HG02798 (cell line): ENCODE data around the gene DAB2IP.

Source experiments
- ATAC-seq: cut with Tn5 transposase; IDR thresholded peaks from one replicate; pipeline ENCODE4 v1.9.1; 2021; ENCODE audit warnings: mild to moderate bottlenecking; ENCODE audit not compliant: unreplicated experiment, poor library complexity

Gene DAB2IP

DNA sequence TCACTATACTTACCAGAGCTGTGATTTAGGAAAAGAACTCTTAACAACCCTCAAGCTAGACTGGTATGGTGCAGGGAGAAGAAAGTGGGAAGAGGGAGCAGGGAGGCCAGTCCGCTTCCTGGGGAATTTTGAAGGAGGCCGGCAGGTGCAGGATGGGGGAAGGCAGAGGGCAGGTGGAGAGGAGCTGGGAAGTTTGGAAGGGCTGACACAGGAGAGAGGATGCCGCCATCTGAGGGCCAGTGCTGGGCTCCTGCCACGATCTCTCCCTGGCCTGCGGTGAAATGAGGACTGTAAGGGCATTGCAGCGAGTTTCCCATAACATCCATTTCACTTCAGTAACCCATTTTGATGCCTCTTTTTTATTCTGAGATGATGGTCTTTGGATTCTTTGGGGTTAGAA is 8.9 kb downstream of the DAB2IP start:
- no peak for ATAC-seq

DNA sequence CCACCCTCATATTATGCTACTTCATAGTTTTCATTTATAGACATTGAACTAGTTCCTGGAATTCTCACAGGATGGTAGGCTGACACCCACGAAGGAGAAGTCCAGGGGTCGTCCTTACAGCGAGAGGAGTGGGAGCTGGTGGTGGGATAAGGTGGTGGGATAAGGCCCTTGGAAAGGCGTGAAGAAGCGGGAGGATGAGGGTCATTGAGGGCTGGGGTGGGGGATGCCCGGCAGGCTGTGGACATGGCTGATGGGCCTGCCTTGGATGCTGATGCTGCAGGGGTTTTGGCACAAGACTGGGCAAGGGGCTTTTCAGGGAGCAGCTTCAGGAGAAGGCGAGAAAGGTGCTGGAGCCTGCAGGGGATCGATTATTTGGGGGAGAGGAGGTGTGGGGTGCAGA is 9.4 kb downstream of the DAB2IP start:
- ATAC-seq: no peak

DNA sequence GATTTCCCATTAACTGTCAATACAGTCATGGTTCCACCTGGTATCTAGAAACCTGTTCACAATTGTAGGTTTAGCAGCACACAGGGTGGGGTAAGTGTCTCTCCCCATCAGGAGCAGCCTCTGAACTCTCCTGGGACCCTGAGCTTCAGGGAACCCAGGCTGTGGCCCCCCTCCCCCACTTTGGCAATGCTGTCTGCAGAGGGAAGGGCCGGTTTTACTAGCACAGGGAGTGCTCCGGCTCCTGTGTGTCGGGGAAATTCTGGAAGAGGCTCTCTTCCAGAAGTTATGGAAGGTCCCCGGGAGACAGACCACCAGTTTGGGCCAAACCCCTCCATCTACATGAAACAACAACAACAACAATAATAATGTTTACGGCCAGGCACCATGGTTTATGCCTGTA is 9.9 kb downstream of the DAB2IP start:
- ATAC-seq: no peak

DNA sequence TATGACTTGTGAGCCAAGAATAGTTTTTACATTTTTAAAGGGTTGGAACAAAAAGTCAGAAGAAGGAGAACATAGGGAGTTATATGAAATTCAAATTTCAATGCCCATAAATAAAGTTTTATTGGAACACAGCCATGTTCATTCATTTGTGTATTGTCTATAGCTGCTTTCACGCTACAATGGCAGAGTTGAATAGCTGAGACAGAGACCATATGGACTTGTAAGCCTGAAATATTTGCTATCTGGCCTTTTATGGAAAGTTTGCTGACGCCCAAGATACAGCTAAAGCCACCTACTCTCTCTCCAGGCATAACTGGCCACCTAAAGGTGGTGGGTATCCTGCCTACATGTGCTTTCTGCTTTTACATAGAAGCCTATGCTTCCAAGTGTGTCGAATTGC is 10.9 kb downstream of the DAB2IP start:
- no peak for ATAC-seq

DNA sequence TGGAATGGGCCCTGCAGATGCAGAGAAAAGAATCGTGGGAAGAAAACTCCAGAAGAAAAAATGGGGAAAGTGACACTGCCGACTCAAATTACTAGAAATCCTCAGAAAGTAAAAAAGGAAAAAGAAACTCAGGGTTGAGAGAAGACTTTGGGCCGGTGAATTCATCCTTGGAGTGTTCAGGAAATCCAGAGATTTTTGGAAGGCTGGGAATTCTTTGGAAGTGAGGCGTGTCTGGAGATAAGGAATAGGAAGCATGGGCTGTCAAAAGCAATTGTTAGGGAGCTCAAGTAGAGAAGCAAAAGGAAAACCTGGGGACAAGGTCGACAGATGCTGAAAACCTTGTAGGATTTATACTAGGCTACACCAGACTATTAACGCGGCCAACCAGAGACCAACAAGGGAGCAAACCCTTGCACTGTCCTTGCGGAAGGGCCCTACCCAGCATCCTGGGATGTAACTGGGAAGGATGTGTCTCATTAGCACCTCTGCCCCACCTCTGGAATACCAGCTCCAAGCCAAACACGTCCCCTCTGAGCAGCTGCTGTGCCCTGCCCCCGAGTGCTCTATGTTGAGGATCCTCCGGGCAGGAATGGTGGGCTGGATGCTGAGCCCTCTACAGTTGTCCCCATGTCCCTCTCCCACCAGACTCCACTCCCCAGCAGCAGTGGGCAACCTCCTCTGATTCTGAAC is 11.6 kb downstream of the DAB2IP start:
- ATAC-seq: no peak

DNA sequence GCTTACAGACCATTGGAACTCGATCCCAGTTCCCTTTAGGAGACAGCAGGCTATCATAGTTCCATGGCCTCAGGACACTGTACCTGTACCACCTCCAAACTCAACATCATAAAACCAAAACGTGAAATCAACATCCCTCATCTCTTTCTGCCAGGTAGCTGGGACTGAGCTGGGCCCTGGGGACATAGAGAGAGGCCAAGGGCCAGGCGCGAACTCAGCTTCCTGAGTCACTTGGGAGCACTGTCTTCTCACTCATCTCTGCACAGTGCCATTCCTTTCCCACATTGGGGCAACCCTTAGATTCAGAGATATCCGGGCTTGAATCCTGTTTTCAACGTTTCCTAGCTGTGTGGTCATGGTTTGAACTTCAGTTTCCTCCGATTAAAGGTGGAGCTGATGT is 12.2 kb downstream of the DAB2IP start:
- no peak for ATAC-seq

DNA sequence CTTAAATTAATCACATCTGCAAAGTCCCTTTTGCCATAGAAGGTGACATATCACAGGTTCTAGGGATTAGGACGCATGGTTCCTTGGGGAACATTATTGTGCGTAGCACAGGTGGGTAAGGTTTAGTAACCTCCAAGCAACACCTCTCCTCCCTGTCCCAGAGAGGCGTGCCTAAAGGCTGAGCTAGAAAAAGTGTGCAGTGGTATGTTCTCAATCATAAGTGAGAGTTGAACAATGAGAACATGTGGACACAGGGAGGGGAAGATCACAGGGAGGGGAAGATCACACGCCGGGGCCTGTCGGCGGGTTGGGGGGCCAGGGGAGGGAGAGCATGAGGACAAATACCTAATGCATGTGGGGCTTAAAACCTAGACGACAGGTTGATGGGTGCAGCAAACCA is 14.9 kb downstream of the DAB2IP start:
- ATAC-seq: no peak

DNA sequence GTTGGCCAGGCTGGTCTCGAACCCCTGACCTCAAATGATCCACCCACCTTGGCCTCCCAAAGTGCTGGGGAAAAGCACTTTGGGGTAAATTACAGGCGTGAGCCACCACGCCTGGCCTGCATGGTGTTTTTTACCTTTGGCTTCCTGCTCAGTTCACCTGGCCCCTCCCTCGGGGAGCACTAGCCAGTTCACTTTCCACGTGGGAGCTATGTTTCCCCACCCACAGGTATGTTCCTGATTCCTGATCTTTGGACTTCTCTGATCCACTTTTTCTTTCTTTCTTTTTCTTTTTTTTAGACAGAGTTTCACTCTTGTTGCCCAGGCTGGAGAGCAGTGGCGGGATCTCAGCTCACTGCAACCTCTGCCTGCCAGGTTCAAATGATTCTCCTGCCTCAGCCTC is 15.8 kb downstream of the DAB2IP start:
- ATAC-seq: no peak

DNA sequence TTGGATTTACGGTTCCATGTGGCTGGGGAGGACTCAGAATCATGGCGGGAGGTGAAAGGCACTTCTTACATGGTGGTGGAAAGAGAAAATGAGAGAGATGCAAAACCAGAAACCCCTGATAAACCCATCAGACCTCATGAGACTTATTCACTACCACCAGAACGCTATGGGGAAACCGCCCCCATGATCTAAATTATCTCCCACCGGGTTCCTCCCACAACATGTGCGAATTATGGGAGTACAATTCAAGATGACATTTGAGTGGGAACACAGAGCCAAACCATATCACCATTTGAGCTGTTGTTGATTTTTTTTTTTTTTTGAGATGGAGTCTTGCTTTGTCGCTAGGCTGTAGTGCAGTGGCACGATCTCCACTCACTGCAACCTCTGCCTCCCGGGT is 16.5 kb downstream of the DAB2IP start:
- no peak for ATAC-seq

DNA sequence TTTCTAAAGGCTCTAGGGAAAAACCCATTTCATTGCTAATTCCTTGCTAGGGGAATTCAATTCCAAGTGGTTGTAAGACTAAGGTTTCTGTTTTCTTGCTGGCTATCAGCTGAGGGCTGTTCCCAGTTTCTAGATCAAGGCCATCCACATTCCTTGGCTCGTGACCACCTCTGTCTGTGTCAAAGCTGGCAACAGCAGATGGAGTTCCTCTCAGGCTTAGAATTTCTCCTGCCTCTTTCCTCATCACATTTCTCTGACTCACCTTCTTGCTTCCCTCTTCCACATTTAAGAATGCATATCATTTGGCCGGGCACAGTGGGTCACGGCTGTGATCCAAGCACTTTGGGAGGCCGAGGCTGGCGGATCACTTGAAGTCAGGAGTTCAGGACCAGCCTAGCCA is 19.0 kb downstream of the DAB2IP start:
- no peak for ATAC-seq

DNA sequence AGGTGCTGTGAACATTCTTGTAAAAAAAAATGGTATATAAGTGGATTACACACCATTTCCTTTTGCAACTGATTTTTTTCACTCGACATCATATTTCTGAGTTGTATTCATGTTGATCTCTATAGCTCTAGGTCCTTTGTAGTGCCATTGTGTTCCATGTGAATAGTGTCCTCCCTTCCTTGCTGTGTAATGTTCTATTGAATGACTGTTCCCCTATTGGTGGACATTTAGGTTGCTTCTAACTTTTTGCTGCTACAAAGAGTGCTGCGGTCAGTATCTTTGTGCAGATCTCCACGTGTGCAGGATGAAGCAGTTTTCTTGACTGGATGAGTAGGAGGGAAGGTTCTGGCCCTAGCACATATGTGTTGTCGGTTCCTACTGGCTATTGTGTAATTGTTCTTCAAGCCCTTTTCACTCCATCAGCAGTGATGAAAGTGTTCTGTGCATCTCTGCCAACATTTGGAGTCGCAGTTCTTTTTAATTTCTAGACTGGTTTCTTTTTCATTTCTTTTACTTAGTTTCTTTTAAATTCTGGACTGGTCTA is 20.2 kb downstream of the DAB2IP start:
- no peak for ATAC-seq

DNA sequence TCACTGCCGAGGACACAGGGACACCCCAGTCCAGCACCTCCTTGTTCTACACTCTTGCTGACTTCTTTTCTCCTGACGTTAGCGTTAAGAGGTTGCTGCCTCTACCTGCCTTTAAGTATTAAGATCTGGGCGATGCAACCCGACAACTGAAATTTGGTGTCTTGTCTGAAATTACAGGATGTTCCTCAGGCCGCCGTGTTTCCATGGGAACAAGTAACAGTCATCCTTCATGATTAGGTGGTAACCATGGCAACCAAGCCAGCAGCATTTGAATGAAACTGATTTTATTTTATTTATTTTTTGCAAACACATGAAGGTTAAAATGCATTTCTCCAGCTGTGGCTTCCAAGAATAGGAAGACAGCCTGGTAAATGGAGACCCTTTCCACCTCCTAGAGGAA is 20.8 kb downstream of the DAB2IP start:
- ATAC-seq: no peak

DNA sequence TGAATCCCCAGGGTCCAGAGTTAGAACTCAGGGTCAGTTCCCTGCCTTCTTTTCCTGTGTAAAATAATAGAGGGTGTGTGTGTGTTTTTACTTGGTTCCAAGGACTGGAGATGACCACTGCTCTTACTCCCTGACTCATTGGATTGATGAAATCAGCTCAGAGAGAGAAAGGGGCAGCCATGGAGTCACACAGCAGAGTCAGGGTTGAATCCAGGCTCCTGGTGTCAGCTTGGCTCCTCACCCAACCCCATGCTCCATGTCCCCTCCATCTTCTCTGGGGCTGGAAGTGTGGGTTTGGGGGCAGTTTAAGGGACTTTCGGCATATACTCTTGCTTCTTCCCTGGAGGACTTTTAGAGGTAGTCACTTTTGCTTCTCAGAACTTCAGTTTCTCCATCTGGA is 21.6 kb downstream of the DAB2IP start:
- no peak for ATAC-seq

DNA sequence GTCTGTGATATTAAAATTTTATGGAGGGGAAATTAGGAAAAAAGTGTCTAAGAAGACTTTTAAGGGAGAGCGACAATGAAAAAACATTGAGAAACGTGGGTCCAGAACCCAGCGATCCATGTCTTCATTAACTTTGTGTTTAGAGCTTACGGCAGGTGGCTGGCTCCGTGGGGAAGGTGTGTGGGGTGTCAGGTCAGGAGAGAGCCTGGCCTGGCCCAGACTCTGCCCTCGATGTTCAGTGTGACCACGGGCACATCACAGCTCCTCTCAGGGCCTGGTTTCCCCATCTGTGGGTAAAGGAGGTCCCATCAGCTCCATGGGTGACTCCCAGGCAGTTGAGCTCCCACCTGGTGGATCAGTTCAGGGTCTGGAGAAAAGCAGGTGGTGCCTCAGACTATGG is 22.1 kb downstream of the DAB2IP start:
- ATAC-seq: no peak

DNA sequence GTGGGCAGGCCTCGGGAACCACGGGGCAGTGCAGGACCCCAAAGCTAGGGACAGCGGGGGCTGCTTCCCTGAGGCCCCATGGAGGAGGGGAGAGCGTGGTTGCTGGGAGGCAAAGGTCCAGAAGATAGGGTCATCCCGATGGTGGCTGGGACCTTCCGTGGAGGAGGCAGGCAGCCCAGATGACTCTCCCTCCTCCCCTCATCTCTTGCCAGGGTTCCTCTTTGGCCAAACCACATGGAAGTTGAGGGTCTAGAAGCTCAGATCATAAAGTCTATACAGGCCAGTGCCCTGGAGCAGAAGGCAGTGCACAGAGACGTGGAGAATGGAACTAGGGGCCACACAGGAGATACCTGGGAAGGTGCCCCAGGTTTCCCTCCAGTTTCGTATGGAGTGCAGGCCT is 22.6 kb downstream of the DAB2IP start:
- no peak for ATAC-seq

DNA sequence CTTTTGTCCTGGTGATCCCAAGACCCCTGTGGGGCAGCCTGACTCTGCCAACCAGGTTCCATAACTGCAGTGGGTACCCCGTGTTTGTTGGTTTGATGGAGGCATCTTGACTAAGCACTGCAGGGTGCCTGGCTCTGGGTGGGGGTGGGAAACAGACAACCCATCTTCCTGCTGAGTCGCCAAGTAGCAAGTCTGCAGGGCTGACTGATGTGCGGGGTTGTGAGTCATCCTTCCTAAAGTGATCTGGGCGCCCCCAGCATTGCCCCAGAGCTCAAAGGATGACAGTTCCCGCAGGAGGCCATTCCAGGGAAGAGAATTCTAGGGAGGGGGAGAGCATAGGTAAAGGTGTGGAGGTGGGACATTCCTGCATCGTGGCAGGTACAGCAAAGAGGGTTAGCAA is 23.5 kb downstream of the DAB2IP start:
- ATAC-seq: no peak

DNA sequence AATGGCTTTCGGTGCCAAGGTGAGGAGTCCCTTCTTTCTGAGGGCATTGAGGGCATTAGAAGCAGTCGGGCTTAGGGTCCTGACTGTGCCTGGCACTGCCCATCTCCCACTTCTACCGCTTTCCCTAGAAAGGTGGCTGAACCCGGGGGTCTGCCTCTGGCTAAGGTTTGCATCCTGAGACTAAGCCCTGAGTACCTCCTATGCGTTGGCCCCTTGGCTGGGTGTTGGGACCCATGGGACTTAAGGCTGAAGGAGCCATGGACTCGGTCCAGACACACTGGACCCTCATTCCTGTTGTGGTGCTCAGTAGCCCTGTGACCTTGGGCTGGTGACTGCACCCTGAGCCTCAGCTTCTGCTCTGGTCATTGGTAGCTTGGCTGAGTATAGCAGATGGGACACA is 23.9 kb downstream of the DAB2IP start:
- no peak for ATAC-seq

DNA sequence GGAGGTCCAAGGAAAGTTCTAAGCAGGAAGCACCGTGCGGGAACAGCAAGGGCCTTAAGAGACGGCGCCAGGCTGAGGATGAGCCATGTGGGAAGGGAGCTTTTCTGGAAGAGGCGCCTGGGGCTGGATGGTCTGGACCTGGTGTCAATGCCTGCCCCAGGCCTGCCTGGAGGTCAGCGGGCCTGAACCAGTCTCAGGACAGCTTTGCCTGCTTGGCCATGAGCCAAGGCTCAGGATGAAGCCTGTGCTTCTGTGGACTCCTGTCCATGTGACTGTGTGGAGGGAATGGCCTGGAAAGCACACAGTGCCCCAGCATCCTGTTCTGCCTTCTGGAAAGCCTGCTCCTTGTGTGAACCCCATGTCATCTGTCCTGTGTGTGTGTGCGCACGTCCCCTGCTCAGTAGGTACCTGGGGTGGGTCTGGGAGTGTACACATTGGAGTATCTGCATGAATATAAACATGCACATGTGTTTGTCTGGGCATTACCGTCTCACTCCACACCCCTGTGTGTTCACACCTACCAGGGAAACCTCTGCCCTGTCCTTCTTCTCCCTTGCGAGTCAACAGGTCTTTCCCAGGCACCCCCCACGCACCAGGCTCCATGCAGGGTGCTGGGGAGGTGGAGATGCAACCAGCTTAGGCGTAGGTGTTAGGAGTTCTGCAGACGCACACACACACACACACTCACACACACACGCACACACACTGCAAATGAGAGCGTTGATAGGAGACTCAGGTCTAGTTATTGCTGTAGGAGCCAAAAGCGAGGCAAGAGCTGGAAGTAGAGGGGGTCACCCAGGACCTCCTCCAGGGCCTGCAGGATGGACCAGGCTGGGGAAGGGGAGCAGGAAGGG is 24.8 kb downstream of the DAB2IP start:
- no peak for ATAC-seq

DNA sequence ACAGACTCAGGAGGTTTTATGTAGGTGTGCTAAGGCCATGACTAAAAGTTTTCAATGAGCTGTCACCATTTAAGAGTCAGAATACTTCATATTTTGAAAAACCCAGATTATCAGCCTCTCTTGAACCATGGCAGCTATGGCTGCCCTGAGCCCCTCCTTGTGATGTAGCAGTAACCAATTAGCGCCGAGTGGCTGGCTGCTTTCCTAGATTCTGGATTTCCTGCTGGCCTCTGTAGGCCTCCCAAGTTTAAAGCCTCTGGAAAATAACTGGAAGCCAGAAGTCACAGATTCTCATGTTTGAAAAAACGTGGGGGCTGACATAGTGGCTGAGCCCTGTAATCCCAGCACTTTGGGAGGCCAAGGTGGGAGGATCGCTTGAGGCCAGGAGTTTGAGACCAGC is 25.5 kb downstream of the DAB2IP start:
- ATAC-seq: no peak

DNA sequence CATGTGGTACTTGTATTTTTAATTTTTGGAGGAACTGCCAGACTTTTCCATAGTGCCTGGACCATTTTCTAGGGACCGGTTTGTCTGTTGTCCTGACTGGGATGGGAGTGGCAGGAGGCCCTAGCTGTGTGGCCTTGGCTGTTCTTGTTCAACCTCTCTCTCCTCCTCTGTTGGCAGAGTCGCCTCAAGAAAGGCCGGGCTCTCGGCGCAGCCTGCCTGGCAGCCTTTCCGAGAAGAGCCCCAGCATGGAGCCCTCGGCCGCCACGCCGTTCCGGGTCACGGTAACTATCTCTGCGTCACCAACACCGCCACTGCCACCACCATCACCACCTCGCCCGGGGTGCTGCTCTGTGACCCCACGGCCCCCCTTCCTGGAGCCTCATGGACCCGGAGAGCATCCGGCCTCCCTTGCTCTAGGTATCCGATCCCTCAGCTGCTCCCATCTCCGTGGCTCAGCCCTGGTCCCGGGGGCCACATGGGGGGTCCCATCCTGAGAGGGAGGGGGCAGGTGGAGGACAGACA is 27.1 kb downstream of the DAB2IP start:
- no peak for ATAC-seq

DNA sequence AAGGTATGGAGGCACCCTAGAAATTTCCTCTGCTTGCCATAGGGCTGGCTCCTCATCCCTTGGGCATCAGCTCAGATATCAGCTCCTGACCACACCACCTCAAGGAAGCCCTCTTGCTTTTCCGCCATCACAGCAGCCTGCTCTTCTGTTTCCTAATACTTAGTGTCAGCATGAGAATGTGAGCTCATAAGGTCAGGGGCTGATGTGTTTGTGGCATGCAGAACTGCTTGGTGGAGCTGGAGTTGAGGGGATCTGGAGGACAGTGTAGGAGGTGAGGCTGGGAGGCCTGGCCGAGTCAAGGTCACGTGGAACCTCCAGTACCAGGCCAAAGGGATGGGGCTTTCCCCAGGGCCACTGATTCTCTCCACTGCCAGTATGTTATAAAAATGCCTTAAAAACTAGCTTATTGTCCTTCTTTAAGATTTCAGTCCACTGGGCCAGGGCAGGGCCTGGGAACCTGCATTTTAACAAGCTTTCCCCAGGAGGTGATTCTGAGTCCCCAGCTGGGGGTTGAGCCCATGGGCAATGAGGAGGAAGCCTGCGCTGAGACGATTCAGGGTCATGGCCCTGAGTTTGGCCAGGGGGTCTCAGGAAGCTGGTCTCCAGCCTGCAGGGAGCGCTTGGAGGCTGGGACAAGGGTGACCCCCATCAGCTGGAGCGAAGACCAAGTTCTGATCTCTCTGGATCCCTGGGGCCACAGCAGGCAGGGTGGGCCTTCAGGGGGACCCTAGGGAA is 28.6 kb downstream of the DAB2IP start:
- no peak for ATAC-seq
